BE2C (cell line): ENCODE data around the gene TBX4.

Experiments used
- DNase-seq: peaks from one replicate; pipeline ENCODE4 v3.0.0-alpha.2; 2020
- H3K27me3 ChIP-seq: fragments of 250-450 bp; sonication (Bioruptor Pico); 2 replicates; pipeline ENCODE4 v1.5.1; 2020; ENCODE audit warnings: mild to moderate bottlenecking
- H3K36me3 ChIP-seq: fragments of 250-450 bp; sonication (Bioruptor Pico); 2 replicates; pipeline ENCODE4 v1.5.1; 2020; ENCODE audit warnings: mild to moderate bottlenecking
- H3K4me1 ChIP-seq: fragments of 250-450 bp; sonication (Bioruptor Pico); 2 replicates; pipeline ENCODE4 v1.5.1; 2020
- H3K4me3 ChIP-seq: 2 replicates; pipeline ENCODE4 v1.5.1; 2011; ENCODE audit warnings: low read depth, low read length
- H3K9me3 ChIP-seq: fragments of 250-450 bp; sonication (Bioruptor Pico); 2 replicates; pipeline ENCODE4 v1.5.1; 2020
- CTCF ChIP-seq: IDR thresholded peaks from 2 replicates; pipeline ENCODE4 v1.5.1; 2012; ENCODE audit warnings: mild to moderate bottlenecking, low read depth, low read length

The TBX4 gene

DNA sequence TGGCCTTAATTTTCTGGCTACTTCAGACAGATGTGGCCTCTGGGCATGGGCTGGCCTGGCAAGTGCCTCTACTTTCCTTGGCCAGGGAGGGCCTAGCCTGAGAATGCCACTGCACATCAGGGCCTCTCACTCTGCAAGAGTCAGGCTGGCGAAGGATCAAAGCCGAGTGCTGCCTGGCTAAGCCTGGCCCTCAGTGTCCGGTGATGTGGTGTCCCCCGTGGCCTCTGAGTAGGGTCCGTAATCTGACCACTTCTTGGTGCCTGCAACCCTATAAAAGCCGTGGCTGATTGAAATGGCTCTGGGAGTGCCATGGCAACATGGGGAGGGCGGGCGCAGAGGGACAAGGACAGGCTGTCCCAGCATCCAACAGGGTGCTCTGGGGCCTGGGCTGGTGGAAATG is 30.2 kb downstream of the TBX4 start:
- H3K4me3 ChIP-seq = no peak overlapping the region
- H3K27me3 ChIP-seq = no peaks in the 10 kb centered on the region
- TF ChIP-seq CTCF = no peak
- no peaks in the 10 kb centered on the region for H3K9me3 ChIP-seq
- DNase-seq = no peak
- no peaks in the 10 kb centered on the region for H3K36me3 ChIP-seq
- peaks cover 28% of the 10 kb centered on the region for H3K4me1 ChIP-seq

GRCh38 chr17:61483778-61484116 is 31.5 kb downstream of the TBX4 start:
- no peak for TF ChIP-seq CTCF

GRCh38 chr17:61484174-61484573 is 32.0 kb downstream of the TBX4 start:
- H3K4me3 ChIP-seq = no peak overlapping the region
- peaks cover 27% of the 10 kb centered on the region for H3K4me1 ChIP-seq
- DNase-seq = no peak
- TF ChIP-seq CTCF = no peak
- no peaks in the 10 kb centered on the region for H3K27me3 ChIP-seq
- no peaks in the 10 kb centered on the region for H3K36me3 ChIP-seq
- no peaks in the 10 kb centered on the region for H3K9me3 ChIP-seq

More at GRCh38 chr17:61483778-61484116, 31.5 kb downstream of the TBX4 start:
- H3K36me3 ChIP-seq = no peaks in the 10 kb centered on the region
- no peak for DNase-seq
- H3K4me3 ChIP-seq = no peak overlapping the region
- H3K4me1 ChIP-seq = peaks cover 29% of the 10 kb centered on the region
- H3K27me3 ChIP-seq = no peaks in the 10 kb centered on the region
- no peaks in the 10 kb centered on the region for H3K9me3 ChIP-seq

- Histone ChIP-seq H3K27me3 (no peaks in the 10 kb centered on the region), H3K4me3 (no peak overlapping the region), H3K36me3 (no peaks in the 10 kb centered on the region), H3K9me3 (no peaks in the 10 kb centered on the region), H3K4me1 (peaks cover 27% of the 10 kb centered on the region)
- TF ChIP-seq CTCF = no peak
- no peak for DNase-seq
Observed at GRCh38 chr17:61485067-61485775, 33.0 kb downstream of the TBX4 start.

DNA sequence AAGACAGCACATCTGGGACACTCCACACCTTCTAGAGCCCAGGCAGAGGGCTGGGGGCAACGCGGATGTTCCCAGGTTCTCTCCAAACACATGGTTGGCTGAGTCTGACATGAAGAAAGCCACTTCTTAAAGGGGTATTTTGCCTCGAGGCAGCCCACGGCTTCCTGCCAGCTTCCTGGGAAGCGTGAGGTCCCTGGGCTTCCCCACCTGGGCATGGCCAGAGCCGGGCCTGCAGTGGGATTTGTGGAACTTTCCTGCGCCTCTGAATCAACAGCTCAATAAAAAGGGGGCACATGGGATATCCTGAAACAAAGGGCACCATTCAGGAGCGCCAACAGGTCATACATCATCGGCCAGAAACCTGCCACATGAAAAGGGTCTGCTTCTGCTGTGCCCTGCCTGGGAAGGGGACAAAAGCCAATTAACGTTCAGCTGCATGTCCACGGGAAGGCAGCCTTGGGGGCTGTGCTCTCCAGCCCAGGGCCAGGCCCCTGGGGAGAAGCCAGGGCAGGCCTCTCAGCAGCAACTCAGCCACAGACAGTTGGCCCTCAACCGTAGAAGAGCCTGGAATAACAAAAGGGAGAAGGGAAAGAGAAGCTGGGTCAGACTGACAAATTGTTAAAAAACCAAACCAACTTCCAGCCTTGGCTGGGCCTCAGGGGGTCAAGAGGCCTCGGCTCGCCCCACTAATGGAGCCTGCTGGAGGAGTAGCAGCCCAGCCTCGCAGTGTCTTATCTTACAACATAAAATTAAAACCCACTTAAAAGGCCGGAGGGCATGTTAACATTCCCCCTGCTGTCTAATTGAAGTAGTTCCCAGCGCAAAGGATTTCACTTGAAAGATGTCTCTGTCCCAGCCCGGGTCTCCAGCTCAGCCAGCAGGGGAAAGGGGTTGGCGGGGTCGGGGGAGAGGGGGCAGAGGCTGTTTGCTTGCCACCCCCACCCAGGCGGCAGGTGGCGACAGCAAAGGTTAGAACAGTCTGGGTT is 34.2 kb downstream of the TBX4 start:
- Histone ChIP-seq H3K4me3 (peak overlapping the region; percentile 47), H3K36me3 (no peaks in the 10 kb centered on the region), H3K9me3 (no peaks in the 10 kb centered on the region), H3K27me3 (no peaks in the 10 kb centered on the region), H3K4me1 (peaks cover 27% of the 10 kb centered on the region)
- TF ChIP-seq CTCF = no peak
- peak; percentile 78 for DNase-seq
